ENCODE data around the gene ZSCAN2. TPM values are rescaled to one million over a fixed set of nuclear protein-coding genes. Genes with fewer than 3 reads are reported as not detected.
"Not testable (repeated sequence)": the region's sequence is repeated elsewhere in the genome, so short reads cannot be mapped to it uniquely, and the experiment has no call there.

The ZSCAN2 gene
- total RNA-seq, 2 donors from 2014 or later, result 13.9 to 23.2 TPM

- no peak for TF ChIP-seq POLR2A (IDR thresholded peaks at IDR 0.05)
- no peak for TF ChIP-seq POLR2AphosphoS5 (IDR thresholded peaks at IDR 0.05)
- no peak for TF ChIP-seq CTCF (IDR thresholded peaks at IDR 0.05)
- Histone ChIP-seq H3K4me3 (no peak overlapping the region), H3K27me3 (replicated peaks; ENCODE audit: insufficient read depth) (no peaks in the 10 kb centered on the region), H3K36me3 (no peaks in the 10 kb centered on the region), H3K4me1 (replicated peaks) (no peaks in the 10 kb centered on the region), H3K27ac (no peak overlapping the region), H3K9me3 (no peaks in the 10 kb centered on the region)
- WGBS, result 91% methylated on average over 4 of the region's 4 CpGs
- no peak for DNase-seq (ENCODE audit: low spot score)
- intact Hi-C loops (cut with DNase I), result no loop called here
Measured at GRCh38 chr15:84572231-84572630, 28.6 kb upstream of the ZSCAN2 start.

DNA sequence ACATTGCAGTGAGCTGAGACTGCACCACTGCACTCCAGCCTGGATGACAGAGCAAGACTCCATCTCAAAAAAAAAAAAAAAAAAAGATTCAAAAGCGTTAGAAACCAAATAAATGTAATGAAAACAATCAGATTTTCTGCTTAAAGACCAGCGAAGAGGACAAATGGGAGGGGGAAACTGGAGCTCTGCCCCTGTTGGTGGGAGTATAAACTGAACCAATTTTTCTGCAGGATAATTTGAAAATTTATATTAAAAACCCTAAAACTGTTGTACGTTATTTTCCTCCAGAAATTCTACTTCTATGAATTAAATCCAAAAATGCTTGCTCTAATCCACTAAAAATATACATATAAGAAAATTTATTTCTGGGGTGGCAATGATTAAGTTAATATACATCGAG lies 25.3 kb upstream of the ZSCAN2 start:
- intact Hi-C loops (cut with DNase I), result no loop called here
- Histone ChIP-seq H3K4me1 (replicated peaks) (no peaks in the 10 kb centered on the region), H3K27me3 (replicated peaks; ENCODE audit: insufficient read depth) (no peaks in the 10 kb centered on the region), H3K9me3 (no peaks in the 10 kb centered on the region), H3K36me3 (no peaks in the 10 kb centered on the region), H3K4me3 (no peak overlapping the region), H3K27ac (no peak overlapping the region)
- WGBS, result 84% methylated on average over 4 of the region's 4 CpGs
- no peak for TF ChIP-seq CTCF (IDR thresholded peaks at IDR 0.05)
- no peak for TF ChIP-seq POLR2A (IDR thresholded peaks at IDR 0.05)
- TF ChIP-seq POLR2AphosphoS5 (IDR thresholded peaks at IDR 0.05), result no peak
- DNase-seq (ENCODE audit: low spot score), result no peak

GRCh38 chr15:84577891-84578290 lies 22.9 kb upstream of the ZSCAN2 start:
- 97% methylated on average over 6 of the region's 6 CpGs for WGBS
- H3K27me3 ChIP-seq (replicated peaks; ENCODE audit: insufficient read depth); H3K4me1 ChIP-seq (replicated peaks); H3K36me3 ChIP-seq; intact Hi-C loops (cut with DNase I); H3K9me3 ChIP-seq; H3K4me3 ChIP-seq; DNase-seq (ENCODE audit: low spot score); H3K27ac ChIP-seq: not testable (repeated sequence)

DNA sequence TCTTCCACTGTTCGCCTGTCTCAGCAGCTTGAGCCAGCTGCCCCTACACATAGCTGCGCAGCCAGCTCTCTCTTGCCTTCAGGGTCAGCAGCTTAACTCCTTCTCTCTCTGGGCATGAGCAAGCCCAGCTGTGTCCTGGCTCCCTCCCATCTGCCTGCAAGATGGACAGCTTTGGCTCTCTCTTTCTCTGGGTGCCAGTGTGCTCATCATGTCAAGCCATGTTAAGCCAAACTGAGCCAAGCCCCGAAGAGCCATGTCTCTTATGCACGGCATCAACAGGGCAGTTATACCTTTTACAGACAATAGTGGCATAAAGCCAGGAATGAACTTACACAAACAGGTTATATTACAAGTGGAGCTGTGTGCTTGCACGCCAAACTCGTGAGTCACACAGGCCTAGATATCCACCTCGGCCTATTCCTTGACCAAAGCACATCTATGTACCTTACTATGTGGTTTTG lies 21.5 kb upstream of the ZSCAN2 start:
- 40% methylated on average over 7 of the region's 7 CpGs for WGBS
- H3K4me1 ChIP-seq (replicated peaks); H3K27me3 ChIP-seq (replicated peaks; ENCODE audit: insufficient read depth); intact Hi-C loops (cut with DNase I); H3K4me3 ChIP-seq; H3K9me3 ChIP-seq; H3K36me3 ChIP-seq: not testable (repeated sequence)
- DNase-seq (ENCODE audit: low spot score), result peak; percentile 55
- peak overlapping the region; percentile 39 to 43 for H3K27ac ChIP-seq
- TF ChIP-seq POLR2AphosphoS5 (IDR thresholded peaks at IDR 0.05), result peak; percentile 18

- H3K9me3 ChIP-seq; H3K4me3 ChIP-seq; H3K4me1 ChIP-seq (replicated peaks); H3K27ac ChIP-seq; intact Hi-C loops (cut with DNase I); H3K27me3 ChIP-seq (replicated peaks; ENCODE audit: insufficient read depth); DNase-seq (ENCODE audit: low spot score); H3K36me3 ChIP-seq: not testable (repeated sequence)
- WGBS, result 60% methylated on average over 6 of the region's 7 CpGs
Measured at GRCh38 chr15:84581676-84582428, 19.0 kb upstream of the ZSCAN2 start.

GRCh38 chr15:84582583-84583157 lies 18.1 kb upstream of the ZSCAN2 start:
- H3K9me3 ChIP-seq, result no peaks in the 10 kb centered on the region
- H3K4me1 ChIP-seq (replicated peaks), result no peaks in the 10 kb centered on the region
- 98% methylated on average over 2 of the region's 2 CpGs for WGBS
- intact Hi-C loops (cut with DNase I), result no loop called here
- no peak overlapping the region for H3K4me3 ChIP-seq
- TF ChIP-seq CTCF (IDR thresholded peaks at IDR 0.05), result no peak
- no peak for TF ChIP-seq POLR2AphosphoS5 (IDR thresholded peaks at IDR 0.05)
- no peak for TF ChIP-seq POLR2A (IDR thresholded peaks at IDR 0.05)
- no peak overlapping the region for H3K27ac ChIP-seq
- no peak for DNase-seq (ENCODE audit: low spot score)
- H3K27me3 ChIP-seq (replicated peaks; ENCODE audit: insufficient read depth), result no peaks in the 10 kb centered on the region
- H3K36me3 ChIP-seq, result no peaks in the 10 kb centered on the region

DNA sequence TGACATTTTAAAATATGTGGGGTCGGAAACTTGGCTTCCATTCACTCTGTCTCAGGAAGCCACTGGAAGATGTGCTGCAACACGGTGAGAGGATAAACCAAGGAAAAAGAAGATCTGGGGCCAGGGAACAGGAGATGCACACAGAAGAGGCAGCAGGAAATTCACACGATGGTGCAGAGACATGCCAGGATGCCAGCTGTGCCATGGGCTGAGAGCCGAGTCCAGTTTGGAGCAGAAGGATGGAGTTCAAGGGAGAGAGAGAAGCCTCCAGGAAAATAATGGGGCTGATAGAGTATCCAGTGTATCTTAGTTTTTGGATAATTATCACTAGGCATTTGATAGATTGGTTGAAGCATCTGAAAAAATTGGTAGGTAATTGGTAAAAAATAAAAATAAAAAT lies 16.9 kb upstream of the ZSCAN2 start:
- H3K4me3 ChIP-seq; H3K4me1 ChIP-seq (replicated peaks); H3K27me3 ChIP-seq (replicated peaks; ENCODE audit: insufficient read depth); H3K27ac ChIP-seq; H3K36me3 ChIP-seq; H3K9me3 ChIP-seq; intact Hi-C loops (cut with DNase I); DNase-seq (ENCODE audit: low spot score): not testable (repeated sequence)
- 29% methylated on average over 4 of the region's 4 CpGs for whole genome bisulfite sequencing

Measured in prostate gland (tissue), 2 donors.